Measurements from ENCODE around the gene EIF4B. TPM values are rescaled to one million over a fixed set of nuclear protein-coding genes. Genes with fewer than 3 reads are reported as not detected.
A peak's percentile ranks its signal among the peaks of the same experiment; 100 is the strongest.

Gene EIF4B
- total RNA-seq, 1 experiment from 2014 or later: 713 TPM

DNA sequence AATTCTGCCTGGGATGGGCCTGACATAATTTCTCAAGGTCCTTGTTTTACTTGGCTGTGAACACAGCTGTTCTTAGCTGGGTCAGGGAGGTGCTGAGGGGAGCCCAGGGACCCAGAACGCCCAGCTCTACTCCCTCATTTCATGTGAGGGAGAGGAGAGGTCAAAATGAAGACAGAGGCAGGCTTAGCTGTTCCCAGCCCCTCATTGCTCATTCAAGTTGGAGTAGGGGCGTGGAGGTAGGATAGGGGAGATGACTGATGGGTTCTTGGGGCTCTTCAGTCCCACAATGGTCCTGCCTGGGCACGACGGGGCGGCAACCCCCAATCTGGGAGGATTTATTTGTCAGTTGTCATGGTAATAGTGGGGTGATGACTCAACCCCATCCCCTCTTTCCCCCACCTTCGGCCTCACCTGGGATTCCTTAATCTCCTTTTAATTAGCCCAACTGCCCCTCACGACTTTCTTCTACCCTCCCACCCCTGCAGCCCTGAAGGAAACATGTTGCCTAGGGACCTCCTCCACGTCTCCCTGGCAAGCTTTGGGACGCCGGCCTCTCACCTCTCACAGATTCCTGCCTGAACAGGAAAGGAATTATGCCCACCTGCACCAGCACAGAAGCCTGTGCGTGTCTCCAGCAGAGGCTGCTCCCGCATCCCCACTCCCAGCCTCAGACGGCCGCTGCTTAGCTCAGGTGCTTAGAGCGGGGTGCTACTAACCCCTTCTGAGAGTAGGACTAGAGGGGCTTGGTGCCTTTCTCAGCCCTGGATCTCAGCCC, 62.7 kb downstream of the EIF4B start:
- Histone ChIP-seq H3K27ac (ENCODE audit: insufficient read length, low read depth, low read length) (no peak overlapping the region), H3K79me1 (ENCODE audit: insufficient read depth, low read depth, low read length, poor library complexity, severe bottlenecking) (no peaks in the 10 kb centered on the region), H3K4ac (ENCODE audit: low read depth, low read length) (no peak overlapping the region), H4K5ac (ENCODE audit: insufficient read length, low read depth, low read length) (no peak overlapping the region), H2BK12ac (ENCODE audit: insufficient read length, low read depth, low read length) (no peak overlapping the region), H4K20me1 (ENCODE audit: control insufficient read depth, insufficient read depth, insufficient read length) (no peaks in the 10 kb centered on the region), H2BK20ac (ENCODE audit: low read depth, low read length, poor library complexity, severe bottlenecking) (no peak overlapping the region), H2BK5ac (ENCODE audit: insufficient read length, low read length) (no peak overlapping the region), H3K14ac (ENCODE audit: insufficient read depth, low read length) (no peak overlapping the region), H3K9ac (ENCODE audit: extremely low read depth, insufficient read length, low read length) (no peak overlapping the region), H3K79me2 (ENCODE audit: insufficient read depth, low read length) (no peaks in the 10 kb centered on the region), H3K27me3 (ENCODE audit: insufficient read depth, low read length) (peaks cover 2% of the 10 kb centered on the region; the same call in 1 of the 2 replicates), H3K23ac (ENCODE audit: insufficient read length, low read depth, low read length) (no peak overlapping the region), H3K18ac (ENCODE audit: insufficient read length, low read depth, low read length) (no peak overlapping the region), H2BK120ac (ENCODE audit: low read depth, low read length, poor library complexity, severe bottlenecking) (no peak overlapping the region), H3K9me3 (ENCODE audit: control insufficient read depth, low read depth, low read length) (no peaks in the 10 kb centered on the region), H3K4me2 (ENCODE audit: insufficient read depth, insufficient read length, low read length) (no peak overlapping the region), H3K56ac (ENCODE audit: insufficient read length, low read depth, low read length) (no peak overlapping the region), H3K23me2 (ENCODE audit: insufficient read length, low read depth, low read length, poor library complexity, severe bottlenecking) (no peaks in the 10 kb centered on the region), H4K8ac (replicated peaks; ENCODE audit: insufficient read length, low read depth, low read length) (no peak overlapping the region), H2BK15ac (ENCODE audit: low read depth, low read length) (no peak overlapping the region), H4K91ac (ENCODE audit: insufficient read length, low read depth, low read length) (no peak overlapping the region), H3T11ph (ENCODE audit: low read length) (no peak overlapping the region), H2AFZ (ENCODE audit: low read length) (no peak overlapping the region), H3K4me1 (ENCODE audit: insufficient read depth, low read length) (peaks cover 3% of the 10 kb centered on the region; the same call in 1 of the 2 replicates), H2AK5ac (ENCODE audit: insufficient read length, low read length) (no peak overlapping the region)
- no CpG with 5 or more reads among the region's 15 CpGs for WGBS (ENCODE audit: extremely low coverage, insufficient read length, low lambda C conversion rate)
- Mint-ChIP-seq H3K27ac (peak overlapping the region; percentile 25 to 70 (median 28); a peak in 2 of 7 replicates), H3K4me1 (peaks cover 46% of the 10 kb centered on the region in 2 experiments), H3K36me3 (ENCODE audit: insufficient read depth in 1 of 3, low read depth in 3 of 3) (peaks cover 6 to 17% (median 14%) of the 10 kb centered on the region in 3 experiments), H3K9me3 (no peaks in the 10 kb centered on the region), H3K27me3 (ENCODE audit: low read depth) (peaks cover 10% of the 10 kb centered on the region), H3K4me3 (peak overlapping the region in 1 of 2 experiments; percentile 38; a peak in 1 of 5 replicates)
- TF ChIP-seq, protein P1, sequence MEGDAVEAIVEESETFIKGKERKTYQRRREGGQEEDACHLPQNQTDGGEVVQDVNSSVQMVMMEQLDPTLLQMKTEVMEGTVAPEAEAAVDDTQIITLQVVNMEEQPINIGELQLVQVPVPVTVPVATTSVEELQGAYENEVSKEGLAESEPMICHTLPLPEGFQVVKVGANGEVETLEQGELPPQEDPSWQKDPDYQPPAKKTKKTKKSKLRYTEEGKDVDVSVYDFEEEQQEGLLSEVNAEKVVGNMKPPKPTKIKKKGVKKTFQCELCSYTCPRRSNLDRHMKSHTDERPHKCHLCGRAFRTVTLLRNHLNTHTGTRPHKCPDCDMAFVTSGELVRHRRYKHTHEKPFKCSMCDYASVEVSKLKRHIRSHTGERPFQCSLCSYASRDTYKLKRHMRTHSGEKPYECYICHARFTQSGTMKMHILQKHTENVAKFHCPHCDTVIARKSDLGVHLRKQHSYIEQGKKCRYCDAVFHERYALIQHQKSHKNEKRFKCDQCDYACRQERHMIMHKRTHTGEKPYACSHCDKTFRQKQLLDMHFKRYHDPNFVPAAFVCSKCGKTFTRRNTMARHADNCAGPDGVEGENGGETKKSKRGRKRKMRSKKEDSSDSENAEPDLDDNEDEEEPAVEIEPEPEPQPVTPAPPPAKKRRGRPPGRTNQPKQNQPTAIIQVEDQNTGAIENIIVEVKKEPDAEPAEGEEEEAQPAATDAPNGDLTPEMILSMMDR (conservative IDR thresholded peaks at IDR 0.05): no peak
- DNase-seq: peak; percentile 34
